Adrenal gland (tissue), 5 donors: Measurements from ENCODE around the gene SULT1B1.

ENCODE experiments used
- POLR2A ChIP-seq, 2 donors: fragments of 450-650 bp; IDR thresholded peaks; one replicate each; pipeline ENCODE4 v1.6.1; 2017; ENCODE audit warnings: antibody characterized with exemption in 2 of 2, mild to moderate bottlenecking in 2 of 2, moderate library complexity in 1 of 2
- TF ChIP-seq, protein P1 (sequence below), 6 experiments: fragments of 450-650 bp in 4 of 6; fragments of 200-600 bp in 2 of 6; sonication (generic) in 1 of 6; IDR thresholded peaks; 1 replicate in 5 of 6; 2 replicates in 1 of 6; pipeline versions ENCODE4 v1.5.1 to v1.8.0; 2016 to 2021; ENCODE audit warnings: antibody characterized with exemption in 6 of 6, mild to moderate bottlenecking in 2 of 6, moderate library complexity in 1 of 6
- donor health status: DM: no; HTN: no; CAD: no.

GRCh38 chr4:69738872-69739271 lies 21.5 kb downstream of the SULT1B1 start:
- TF ChIP-seq, protein P1, sequence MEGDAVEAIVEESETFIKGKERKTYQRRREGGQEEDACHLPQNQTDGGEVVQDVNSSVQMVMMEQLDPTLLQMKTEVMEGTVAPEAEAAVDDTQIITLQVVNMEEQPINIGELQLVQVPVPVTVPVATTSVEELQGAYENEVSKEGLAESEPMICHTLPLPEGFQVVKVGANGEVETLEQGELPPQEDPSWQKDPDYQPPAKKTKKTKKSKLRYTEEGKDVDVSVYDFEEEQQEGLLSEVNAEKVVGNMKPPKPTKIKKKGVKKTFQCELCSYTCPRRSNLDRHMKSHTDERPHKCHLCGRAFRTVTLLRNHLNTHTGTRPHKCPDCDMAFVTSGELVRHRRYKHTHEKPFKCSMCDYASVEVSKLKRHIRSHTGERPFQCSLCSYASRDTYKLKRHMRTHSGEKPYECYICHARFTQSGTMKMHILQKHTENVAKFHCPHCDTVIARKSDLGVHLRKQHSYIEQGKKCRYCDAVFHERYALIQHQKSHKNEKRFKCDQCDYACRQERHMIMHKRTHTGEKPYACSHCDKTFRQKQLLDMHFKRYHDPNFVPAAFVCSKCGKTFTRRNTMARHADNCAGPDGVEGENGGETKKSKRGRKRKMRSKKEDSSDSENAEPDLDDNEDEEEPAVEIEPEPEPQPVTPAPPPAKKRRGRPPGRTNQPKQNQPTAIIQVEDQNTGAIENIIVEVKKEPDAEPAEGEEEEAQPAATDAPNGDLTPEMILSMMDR (IDR thresholded peaks at IDR 0.05): no peak
- TF ChIP-seq POLR2A (IDR thresholded peaks at IDR 0.05): no peak
